ENCODE measurements around the gene COL23A1. TPM values are rescaled to one million over a fixed set of nuclear protein-coding genes. Genes with fewer than 3 reads are reported as not detected.

Gene COL23A1
- total and polyA plus RNA-seq, 2 of the 8 experiments (the other 6 are each of a cell fraction or from before 2014, with no cell fraction given) = 3.1 to 4.7 TPM

- no peak overlapping the region for H2BK20ac ChIP-seq (ENCODE audit: low read length)
- TF ChIP-seq CREB1 (IDR thresholded peaks at IDR 0.05) (no peak), YY1 (IDR thresholded peaks at IDR 0.05; ENCODE audit: low read depth, low read length) (no peak), GTF2F1 (IDR thresholded peaks at IDR 0.05; ENCODE audit: borderline replicate concordance, low read depth, low read length) (no peak), CBX8 (IDR thresholded peaks at IDR 0.05; ENCODE audit: borderline replicate concordance, low read depth, low read length) (no peak), EGR1 (IDR thresholded peaks at IDR 0.05; ENCODE audit: borderline replicate concordance, low read depth, low read length) (no peak), USF2 (IDR thresholded peaks at IDR 0.05; ENCODE audit: low read length) (no peak), MAFK (IDR thresholded peaks at IDR 0.05; ENCODE audit: low read depth, low read length) (no peak), KDM1A (IDR thresholded peaks at IDR 0.05; ENCODE audit: borderline replicate concordance, low read length) (no peak), RAD21 (IDR thresholded peaks at IDR 0.05 in 1 of 2, conservative IDR thresholded peaks at IDR 0.05 in 1 of 2; ENCODE audit: low read depth in 2 of 2, low read length in 2 of 2) (no peak), TBP (IDR thresholded peaks at IDR 0.05; ENCODE audit: low read depth, low read length) (no peak), SAP30 (IDR thresholded peaks at IDR 0.05; ENCODE audit: insufficient read depth, insufficient replicate concordance, low read length) (no peak), ATF3 (IDR thresholded peaks at IDR 0.05; ENCODE audit: insufficient read depth, low read depth, low read length) (no peak)
Observed at GRCh38 chr5:178189433-178189832, 400.8 kb downstream of the COL23A1 start.

More at GRCh38 chr5:178189433-178189832, 400.8 kb downstream of the COL23A1 start:
- FAIRE-seq = no peak
- no peak overlapping the region for H2AFZ ChIP-seq (ENCODE audit: low read length)
- no peak overlapping the region for H3K27ac ChIP-seq (ENCODE audit: low read depth, low read length)
- POLR2A ChIA-PET (ENCODE audit: partially characterized antibody) = interaction anchor here (0.6 to 38.5 kb wide), 5 partner anchors 5 to 867 kb away, joined by 3 to 985 read pairs (median 3); partner anchors contain the start of genes GMCL2 and HNRNPAB
- no peaks in the 10 kb centered on the region for H3K36me3 ChIP-seq (ENCODE audit: control insufficient read depth in 2 of 4, insufficient read depth in 4 of 4, low read length in 3 of 4)
- no peak overlapping the region for H3K18ac ChIP-seq (ENCODE audit: extremely low read depth, low read length)
- H3K4ac ChIP-seq (replicated peaks; ENCODE audit: insufficient read length, low read depth, low read length) = no peak overlapping the region
- no peak overlapping the region for H3K4me2 ChIP-seq (ENCODE audit: insufficient read depth in 1 of 2, low read depth in 2 of 2, low read length in 2 of 2)
- H3K9me3 ChIP-seq (ENCODE audit: insufficient read depth in 2 of 2, low read depth in 1 of 2, low read length in 1 of 2) = peaks cover 0 to 8% of the 10 kb centered on the region in 2 experiments; a peak in 2 of 4 replicates
- no peak overlapping the region for H4K8ac ChIP-seq (ENCODE audit: extremely low read depth, insufficient read depth, low read length)
- H4K91ac ChIP-seq (replicated peaks; ENCODE audit: insufficient read length, low read length) = no peak overlapping the region
- CTCF ChIA-PET (ENCODE audit: partially characterized antibody) = interaction anchor here (1.1 to 2.1 kb wide), 3 partner anchors 8 to 12 kb away, joined by 3 to 7 read pairs (median 4); no protein-coding TSS in a partner anchor
- peaks cover 0 to 9% (median 3%) of the 10 kb centered on the region in 4 experiments; a peak in 2 of 7 replicates for H3K4me1 ChIP-seq (replicated peaks in 1 of 4; ENCODE audit: control insufficient read depth in 3 of 4, insufficient read depth in 4 of 4, low read length in 3 of 4)
- no peak for DNase-seq (ENCODE audit: low read depth in 1 of 2, low spot score in 2 of 2)
- H3K23me2 ChIP-seq (ENCODE audit: low read depth, low read length) = no peaks in the 10 kb centered on the region
- no peak overlapping the region for H2BK15ac ChIP-seq (ENCODE audit: low read length)
- H3K56ac ChIP-seq (replicated peaks; ENCODE audit: insufficient read length, low read depth, low read length) = no peak overlapping the region
- no peaks in the 10 kb centered on the region; a peak in 1 of 7 replicates for H3K27me3 ChIP-seq (replicated peaks in 1 of 4; ENCODE audit: control insufficient read depth in 3 of 4, extremely low read depth in 1 of 4, insufficient read depth in 3 of 4, low read length in 3 of 4)
- no peak overlapping the region for H2AK5ac ChIP-seq (ENCODE audit: low read depth, low read length)
- no peak overlapping the region for H3K23ac ChIP-seq (ENCODE audit: insufficient read length)
- 45% methylated on average over 2 of the region's 2 CpGs; no CpG with 5 or more reads in 1 of the 2 experiments for WGBS, 2 experiments (ENCODE audit: extremely low coverage in 1 of 2, insufficient coverage in 1 of 2, insufficient read length in 1 of 2, insufficient replicate concordance in 2 of 2, low coverage in 1 of 2, low lambda C conversion rate in 2 of 2, missing lambda C conversion rate in 1 of 2)
- H3K9ac ChIP-seq (replicated peaks in 1 of 4; ENCODE audit: extremely low read depth in 1 of 4, low read depth in 3 of 4, low read length in 3 of 4) = no peak overlapping the region
- H2BK120ac ChIP-seq (replicated peaks; ENCODE audit: low read depth, low read length) = no peak overlapping the region
- no peaks in the 10 kb centered on the region for H3K79me1 ChIP-seq (ENCODE audit: low read depth, low read length)
- no peak overlapping the region for H4K5ac ChIP-seq (ENCODE audit: insufficient read length, low read depth, low read length)
- no peaks in the 10 kb centered on the region for H4K20me1 ChIP-seq (replicated peaks in 1 of 2; ENCODE audit: control insufficient read depth in 1 of 2, insufficient read depth in 2 of 2, low read length in 2 of 2)
- no peak overlapping the region for H2BK12ac ChIP-seq (ENCODE audit: low read depth, low read length)
- H3K79me2 ChIP-seq (ENCODE audit: control insufficient read depth in 1 of 2, insufficient read depth in 2 of 2, low read length in 2 of 2) = no peaks in the 10 kb centered on the region
- no peak overlapping the region for H2BK5ac ChIP-seq (ENCODE audit: low read depth, low read length)
- no peak overlapping the region for H3K14ac ChIP-seq (ENCODE audit: insufficient read length)
- H3K4me3 ChIP-seq (ENCODE audit: extremely low read depth in 1 of 4, insufficient read depth in 2 of 4, low read depth in 3 of 4, low read length in 4 of 4) = no peak overlapping the region

All from H1 (cell line).